ENCODE measurements around the gene BAK1.
"Not testable (repeated sequence)": the region's sequence is repeated elsewhere in the genome, so short reads cannot be mapped to it uniquely, and the experiment has no call there.

BAK1 gene

GRCh38 chr6:33585403-33586107, 5.5 kb upstream of the BAK1 start:
- peak; percentile 87 for DNase-seq

DNA sequence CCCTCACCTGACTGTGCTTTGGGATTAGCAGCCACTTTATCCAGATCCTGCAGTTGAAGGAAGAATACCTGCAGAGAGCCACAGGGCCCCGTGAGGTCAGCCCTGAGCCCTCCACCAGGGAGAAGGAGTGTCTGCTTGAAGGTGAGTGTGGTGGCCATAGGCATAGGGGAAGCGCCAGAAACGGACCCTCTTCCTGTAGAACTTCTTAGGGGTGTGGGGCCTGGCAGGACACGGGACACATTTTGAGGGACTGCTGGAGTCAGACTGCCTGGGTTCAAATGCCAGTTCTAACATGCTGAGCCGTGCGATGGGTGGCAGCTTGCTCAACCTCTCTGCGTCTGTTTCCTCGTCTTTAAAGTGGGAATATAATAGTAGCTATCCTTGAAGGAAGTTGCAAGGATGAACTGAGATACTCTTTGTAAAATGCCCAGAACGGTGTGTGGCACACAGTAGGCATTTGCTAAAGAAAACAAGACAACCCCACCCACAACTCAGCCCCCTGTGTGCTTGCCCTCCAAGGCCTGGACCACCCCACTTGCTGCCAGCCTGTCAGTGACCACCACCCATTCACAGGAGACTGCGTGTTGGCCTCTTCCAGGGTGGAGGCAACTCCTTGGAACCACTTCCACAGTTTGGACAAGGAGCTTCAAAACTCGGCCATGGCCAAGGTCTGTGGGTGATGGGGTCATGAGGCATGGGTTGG, 4.8 kb upstream of the BAK1 start:
- no peak for DNase-seq

DNA sequence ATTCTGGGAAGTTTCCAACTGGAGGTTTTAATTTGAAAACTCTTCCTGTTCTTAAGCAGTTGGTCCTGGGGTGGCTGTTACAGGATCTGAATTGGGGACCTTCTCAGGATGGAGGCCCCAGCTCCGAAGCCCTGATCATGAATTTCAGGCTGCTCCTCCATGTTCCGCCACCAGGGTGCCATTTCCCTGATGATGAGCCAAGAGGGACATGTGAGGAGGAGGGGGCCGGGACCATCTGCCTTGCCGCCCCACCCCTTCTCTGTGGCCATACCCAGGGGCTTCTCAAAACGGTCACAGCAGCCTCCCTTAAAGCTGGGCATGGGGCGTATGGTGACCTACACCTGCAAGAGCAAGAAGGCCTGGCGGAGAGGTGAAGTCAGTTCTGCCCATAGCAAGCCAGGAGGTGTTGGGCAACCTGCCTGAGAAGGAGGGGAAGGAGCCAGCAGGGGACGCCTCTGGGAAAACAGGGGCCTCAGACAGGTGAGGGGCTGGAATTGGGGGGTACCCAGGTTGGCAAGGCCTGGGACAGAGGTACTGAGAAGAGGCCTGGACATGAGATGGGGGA, 3.6 kb upstream of the BAK1 start:
- no peak for DNase-seq

- DNase-seq: no peak
Measured at GRCh38 chr6:33581186-33581585, 1.1 kb upstream of the BAK1 start.

- peak; percentile 51 for DNase-seq
Measured at GRCh38 chr6:33578588-33579011, 1.5 kb downstream of the BAK1 start.

- DNase-seq: no peak
Measured at GRCh38 chr6:33578164-33578563, 1.9 kb downstream of the BAK1 start.

DNA sequence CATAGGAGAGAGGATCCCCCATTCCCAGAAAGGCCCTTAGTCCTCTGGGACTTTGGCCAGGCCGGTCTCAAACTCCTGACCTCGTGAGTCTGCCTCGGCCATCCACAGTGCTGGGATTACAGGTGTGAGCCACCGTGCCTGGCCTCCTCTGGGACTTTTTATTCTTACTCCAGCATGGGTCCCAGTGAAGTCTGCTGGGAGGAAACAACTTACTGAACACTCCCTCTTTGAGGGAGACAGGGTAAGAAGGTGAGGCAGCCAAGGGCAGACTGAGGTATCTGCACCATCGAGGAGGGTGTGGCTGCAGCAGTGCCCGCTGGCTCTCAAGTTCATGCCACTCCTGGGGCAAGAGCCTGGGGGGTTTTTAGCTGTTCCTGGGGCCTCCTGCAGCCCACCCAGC, 2.4 kb downstream of the BAK1 start:
- no peak for DNase-seq

- peak; percentile 19 for DNase-seq
Measured at GRCh38 chr6:33577106-33577535, 3.0 kb downstream of the BAK1 start.

GRCh38 chr6:33576668-33577067, 3.4 kb downstream of the BAK1 start:
- no peak for DNase-seq

DNA sequence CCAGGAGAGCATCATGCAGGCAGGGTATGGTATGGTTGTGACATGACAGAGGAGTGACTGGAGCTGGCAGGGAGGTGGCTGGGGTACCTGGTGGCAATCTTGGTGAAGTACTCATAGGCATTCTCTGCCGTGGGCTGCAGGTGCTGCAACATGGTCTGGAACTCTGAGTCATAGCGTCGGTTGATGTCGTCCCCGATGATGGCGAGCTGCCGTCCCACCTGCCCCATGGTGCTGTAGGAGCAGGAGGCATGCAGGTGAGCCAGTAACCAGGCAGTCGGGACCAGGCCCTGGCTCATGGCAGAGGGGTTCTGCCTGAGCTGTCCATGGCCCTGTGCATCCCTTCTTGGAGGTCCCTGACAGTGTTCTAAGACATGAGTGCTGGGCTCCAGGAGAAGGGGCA, 4.9 kb downstream of the BAK1 start:
- no peak for DNase-seq

GRCh38 chr6:33571637-33572316, 8.3 kb downstream of the BAK1 start:
- no peak for DNase-seq

DNA sequence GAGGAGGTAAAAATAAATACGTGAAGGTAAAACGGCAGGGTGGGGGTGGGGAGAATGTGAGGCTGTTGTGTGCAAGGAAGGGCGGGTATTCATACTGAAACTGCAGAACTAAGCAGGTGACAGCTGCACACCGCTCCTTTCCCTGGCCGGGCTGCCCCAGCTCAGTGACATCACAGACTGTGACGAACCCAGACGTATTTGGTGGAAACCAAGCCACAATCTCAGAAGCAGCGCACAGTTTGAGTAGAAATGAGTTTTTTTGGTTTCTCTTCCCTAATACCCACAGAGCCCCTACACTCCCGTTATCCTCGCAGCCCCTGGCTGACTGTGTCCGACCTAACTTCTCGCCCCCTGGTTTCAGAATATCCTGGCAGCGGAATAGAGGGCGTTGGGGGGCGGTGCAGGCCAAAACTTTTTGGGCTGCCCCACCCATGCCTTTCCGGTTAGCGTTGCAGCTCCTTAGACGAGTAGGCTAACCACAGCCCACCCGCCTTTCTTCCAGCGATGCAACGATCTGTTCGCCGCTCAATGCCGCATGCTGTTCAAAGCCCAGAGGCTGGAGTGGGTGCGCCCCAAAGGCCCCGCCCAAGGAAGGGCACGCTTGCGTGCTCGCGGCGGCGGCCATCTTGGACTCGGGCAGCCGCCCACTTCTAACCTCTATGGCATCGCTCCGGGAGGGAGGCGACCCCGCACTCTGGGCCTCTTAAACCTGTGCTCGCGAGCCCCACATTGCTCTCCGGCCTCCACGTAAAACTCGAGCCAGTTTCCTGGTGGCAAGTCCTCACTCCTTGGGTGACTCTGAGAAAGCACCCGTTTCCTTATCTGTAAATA, 9.1 kb downstream of the BAK1 start:
- DNase-seq: peak; percentile 95

DNA sequence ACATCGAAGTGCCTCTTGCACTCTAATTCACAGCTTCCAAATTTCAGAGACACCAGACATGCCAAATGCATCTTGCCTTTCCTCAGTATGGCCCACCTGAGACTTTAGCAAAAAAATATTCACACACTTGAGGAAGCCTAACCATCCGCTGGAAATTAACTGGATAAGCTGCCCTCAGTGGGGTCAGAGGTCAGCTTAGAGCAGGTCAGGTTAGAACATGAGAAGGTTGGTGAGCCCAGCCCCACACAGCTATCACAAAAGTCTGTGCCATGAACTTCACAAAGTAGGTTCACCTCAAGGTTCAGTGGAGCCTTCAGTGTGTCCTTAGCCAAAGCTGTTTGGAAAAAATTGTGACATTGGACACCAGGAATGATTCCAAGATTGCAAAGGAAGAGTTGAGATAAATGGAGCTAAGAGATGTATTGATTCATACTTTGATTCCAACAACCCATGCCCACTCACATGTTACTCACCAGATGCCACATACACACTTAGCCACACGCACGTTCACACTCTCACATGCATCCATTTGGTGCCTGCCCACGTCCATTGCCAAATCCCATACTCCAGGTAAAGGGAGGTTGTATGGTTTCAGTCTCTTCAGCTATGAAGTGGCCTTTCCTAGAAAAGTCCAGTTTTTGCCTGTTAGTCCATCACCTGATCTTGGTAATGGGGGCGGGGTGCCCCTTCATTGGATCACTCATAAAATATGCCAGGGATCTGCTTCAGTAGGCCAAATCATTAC, 11.1 kb downstream of the BAK1 start:
- no peak for DNase-seq

DNA sequence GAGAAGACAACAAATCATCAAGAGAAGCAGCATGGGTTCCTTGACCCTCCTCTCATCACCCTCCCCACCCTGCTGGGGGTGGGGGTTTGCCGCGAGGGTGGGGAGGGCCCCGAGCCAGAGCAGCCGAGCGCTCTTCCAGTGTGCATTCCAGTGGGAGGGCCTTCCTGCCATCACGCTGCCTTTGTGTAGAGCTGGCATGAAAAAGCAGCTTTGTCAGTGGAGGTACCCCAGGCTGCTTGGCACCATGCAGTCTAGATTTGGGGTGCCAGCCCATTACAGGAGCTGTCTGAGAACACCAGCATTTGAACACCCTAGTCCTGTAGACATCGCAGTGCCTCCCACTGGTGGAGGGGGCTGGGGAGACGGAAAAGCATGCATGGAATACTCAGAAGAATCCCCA, 12.2 kb downstream of the BAK1 start:
- no peak for DNase-seq

GRCh38 chr6:33566182-33567084, 13.6 kb downstream of the BAK1 start:
- DNase-seq: no peak

DNA sequence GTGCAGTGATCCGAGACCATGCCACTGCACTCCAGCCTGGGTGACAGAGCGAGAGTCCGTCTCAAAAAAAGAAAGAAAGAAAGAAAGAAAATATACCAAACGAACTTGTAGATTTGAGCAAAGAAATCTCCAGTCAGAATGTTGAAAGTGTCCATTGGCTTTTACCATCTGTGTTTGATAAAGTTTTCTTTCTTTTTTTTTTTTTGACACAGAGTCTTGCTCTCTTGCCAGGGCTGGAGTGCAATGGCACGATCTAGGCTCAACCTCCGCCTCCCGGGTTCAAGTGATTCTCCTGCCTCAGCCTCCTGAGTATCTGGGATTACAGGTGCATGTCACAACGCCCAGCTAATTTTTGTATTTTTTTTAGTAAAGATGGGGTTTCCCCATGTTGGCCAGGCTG, 21.3 kb downstream of the BAK1 start:
- DNase-seq: no peak

DNA sequence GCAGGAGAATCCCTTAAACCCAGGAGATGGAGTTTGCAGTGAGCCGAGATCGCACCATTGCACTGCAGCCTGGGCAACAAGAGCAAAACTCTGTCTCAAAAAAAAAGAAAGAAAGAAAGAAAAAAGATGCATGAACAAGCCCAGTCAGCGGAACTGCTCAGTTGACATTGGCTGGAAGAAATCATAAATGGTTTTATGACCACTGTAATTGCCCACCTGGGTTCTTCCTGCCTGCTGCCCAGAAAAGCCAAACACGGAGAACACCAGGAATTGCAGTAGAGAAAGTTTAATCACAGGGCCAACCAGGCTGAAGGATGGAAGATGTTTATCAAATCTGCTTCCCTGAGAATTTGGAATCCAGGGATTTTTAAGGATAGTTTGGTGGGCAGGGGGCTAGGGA, 22.7 kb downstream of the BAK1 start:
- DNase-seq: no peak

GRCh38 chr6:33552883-33553282, 27.2 kb downstream of the BAK1 start:
- DNase-seq: not testable (repeated sequence)

GRCh38 chr6:33552252-33552651, 27.8 kb downstream of the BAK1 start:
- DNase-seq: no peak

DNA sequence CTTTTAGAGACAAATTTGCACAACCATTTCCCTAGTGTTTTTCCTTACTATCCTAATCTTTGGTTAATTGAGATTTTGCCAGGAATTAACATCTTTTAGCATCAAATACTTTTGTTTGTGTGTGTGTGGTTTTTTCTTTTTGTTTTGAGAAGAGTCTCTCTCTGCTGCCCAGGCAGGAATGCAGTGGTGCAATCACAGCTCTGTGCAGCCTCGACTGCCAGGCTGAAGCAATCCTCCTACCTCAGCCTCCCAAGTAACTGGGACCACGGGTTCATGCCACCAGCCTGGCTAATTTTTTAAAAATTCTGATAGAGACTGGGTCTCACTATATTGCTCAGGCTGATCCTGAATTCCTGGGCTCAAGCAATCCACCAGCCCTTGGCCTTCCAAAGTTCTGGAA, 28.5 kb downstream of the BAK1 start:
- DNase-seq: no peak

- no peak for DNase-seq
Measured at GRCh38 chr6:33549896-33550295, 30.2 kb downstream of the BAK1 start.
